GM19324 (cell line): ENCODE data around the gene RBFOX2.

Experiments used
- ATAC-seq: cut with Tn5 transposase; IDR thresholded peaks from one replicate; pipeline ENCODE4 v1.9.1; 2021; ENCODE audit warnings: mild to moderate bottlenecking, moderate library complexity; ENCODE audit not compliant: unreplicated experiment, low FRiP score

The RBFOX2 gene

GRCh38 chr22:35910926-35911325, 117.7 kb downstream of the RBFOX2 start:
- no peak for ATAC-seq

GRCh38 chr22:35910003-35910769, 118.4 kb downstream of the RBFOX2 start:
- ATAC-seq = no peak

- ATAC-seq = no peak
Observed at GRCh38 chr22:35905894-35906293, 122.7 kb downstream of the RBFOX2 start.

GRCh38 chr22:35904752-35905151, 123.9 kb downstream of the RBFOX2 start:
- no peak for ATAC-seq

- ATAC-seq = no peak
Observed at GRCh38 chr22:35904336-35904692, 124.3 kb downstream of the RBFOX2 start.

- ATAC-seq = no peak
Observed at GRCh38 chr22:35903571-35904335, 124.9 kb downstream of the RBFOX2 start.

GRCh38 chr22:35900483-35901168, 128.0 kb downstream of the RBFOX2 start:
- no peak for ATAC-seq

GRCh38 chr22:35899736-35900135, 128.9 kb downstream of the RBFOX2 start:
- no peak for ATAC-seq

GRCh38 chr22:35896111-35896705, 132.4 kb downstream of the RBFOX2 start:
- no peak for ATAC-seq

- ATAC-seq = no peak
Observed at GRCh38 chr22:35894937-35895708, 133.5 kb downstream of the RBFOX2 start.

GRCh38 chr22:35894464-35894878, 134.2 kb downstream of the RBFOX2 start:
- ATAC-seq = no peak

- no peak for ATAC-seq
Observed at GRCh38 chr22:35893698-35894097, 134.9 kb downstream of the RBFOX2 start.

GRCh38 chr22:35892192-35892591, 136.4 kb downstream of the RBFOX2 start:
- no peak for ATAC-seq

- no peak for ATAC-seq
Observed at GRCh38 chr22:35891442-35891841, 137.2 kb downstream of the RBFOX2 start.

- no peak for ATAC-seq
Observed at GRCh38 chr22:35889071-35889470, 139.6 kb downstream of the RBFOX2 start.

GRCh38 chr22:35888181-35888870, 140.3 kb downstream of the RBFOX2 start:
- ATAC-seq = no peak

GRCh38 chr22:35887296-35887875, 141.2 kb downstream of the RBFOX2 start:
- no peak for ATAC-seq

- no peak for ATAC-seq
Observed at GRCh38 chr22:35886309-35886708, 142.3 kb downstream of the RBFOX2 start.

GRCh38 chr22:35884529-35884928, 144.1 kb downstream of the RBFOX2 start:
- no peak for ATAC-seq
